ENCODE data around the gene LYAR. TPM values are rescaled to one million over a fixed set of nuclear protein-coding genes. Genes with fewer than 3 reads are reported as not detected.

The LYAR gene
- total RNA-seq, 1 experiment from 2014 or later = 24.3 TPM

GRCh38 chr4:4308800-4309441, 19.0 kb upstream of the LYAR start:
- no peak overlapping the region for H3K27ac ChIP-seq (ENCODE audit: low read length)
- no peaks in the 10 kb centered on the region for H3K4me1 ChIP-seq (ENCODE audit: control insufficient read depth, insufficient read depth, low read length)
- no peak for DNase-seq (ENCODE audit: low read depth, low spot score)
- no peak overlapping the region for H3K4me3 ChIP-seq (ENCODE audit: low read depth in 2 of 2, low read length in 2 of 2)
- in situ Hi-C loops (cut with HindIII; ENCODE audit: low pct_unique_long_range_greater_than_20kb, low sequenced_read_pairs) = no loop called here
- no peak for ATAC-seq
- TF ChIP-seq, protein P1, sequence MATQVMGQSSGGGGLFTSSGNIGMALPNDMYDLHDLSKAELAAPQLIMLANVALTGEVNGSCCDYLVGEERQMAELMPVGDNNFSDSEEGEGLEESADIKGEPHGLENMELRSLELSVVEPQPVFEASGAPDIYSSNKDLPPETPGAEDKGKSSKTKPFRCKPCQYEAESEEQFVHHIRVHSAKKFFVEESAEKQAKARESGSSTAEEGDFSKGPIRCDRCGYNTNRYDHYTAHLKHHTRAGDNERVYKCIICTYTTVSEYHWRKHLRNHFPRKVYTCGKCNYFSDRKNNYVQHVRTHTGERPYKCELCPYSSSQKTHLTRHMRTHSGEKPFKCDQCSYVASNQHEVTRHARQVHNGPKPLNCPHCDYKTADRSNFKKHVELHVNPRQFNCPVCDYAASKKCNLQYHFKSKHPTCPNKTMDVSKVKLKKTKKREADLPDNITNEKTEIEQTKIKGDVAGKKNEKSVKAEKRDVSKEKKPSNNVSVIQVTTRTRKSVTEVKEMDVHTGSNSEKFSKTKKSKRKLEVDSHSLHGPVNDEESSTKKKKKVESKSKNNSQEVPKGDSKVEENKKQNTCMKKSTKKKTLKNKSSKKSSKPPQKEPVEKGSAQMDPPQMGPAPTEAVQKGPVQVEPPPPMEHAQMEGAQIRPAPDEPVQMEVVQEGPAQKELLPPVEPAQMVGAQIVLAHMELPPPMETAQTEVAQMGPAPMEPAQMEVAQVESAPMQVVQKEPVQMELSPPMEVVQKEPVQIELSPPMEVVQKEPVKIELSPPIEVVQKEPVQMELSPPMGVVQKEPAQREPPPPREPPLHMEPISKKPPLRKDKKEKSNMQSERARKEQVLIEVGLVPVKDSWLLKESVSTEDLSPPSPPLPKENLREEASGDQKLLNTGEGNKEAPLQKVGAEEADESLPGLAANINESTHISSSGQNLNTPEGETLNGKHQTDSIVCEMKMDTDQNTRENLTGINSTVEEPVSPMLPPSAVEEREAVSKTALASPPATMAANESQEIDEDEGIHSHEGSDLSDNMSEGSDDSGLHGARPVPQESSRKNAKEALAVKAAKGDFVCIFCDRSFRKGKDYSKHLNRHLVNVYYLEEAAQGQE (IDR thresholded peaks at IDR 0.05; ENCODE audit: insufficient read depth in 1 of 2, low read depth in 2 of 2, low read length in 1 of 2) = no peak
- TF ChIP-seq POLR2AphosphoS5 (IDR thresholded peaks at IDR 0.05; ENCODE audit: low read depth, low read length) = no peak
- TF ChIP-seq CTCF (IDR thresholded peaks at IDR 0.05) = no peak
- no peak for TF ChIP-seq TCF7L2 (IDR thresholded peaks at IDR 0.05; ENCODE audit: low read depth, low read length)
- no peak for TF ChIP-seq SIN3A (IDR thresholded peaks at IDR 0.05; ENCODE audit: borderline replicate concordance, insufficient read depth, low read depth, low read length)
- ChIA-PET POLR2A (no interaction called here), CTCF (no interaction called here)
- intact Hi-C loops (cut with micrococcal nuclease; ENCODE audit: unreplicated experiment) = no loop called here
- no TSS peak for BruUV-seq (replicated peaks)
- H3K36me3 ChIP-seq (ENCODE audit: control insufficient read depth, insufficient read depth, low read length) = no peaks in the 10 kb centered on the region
- no peaks in the 10 kb centered on the region for H3K9me3 ChIP-seq (ENCODE audit: control insufficient read depth, insufficient read depth, low read depth, low read length)
- H3K27me3 ChIP-seq (ENCODE audit: control insufficient read depth, insufficient read depth, low read length) = no peaks in the 10 kb centered on the region

DNA sequence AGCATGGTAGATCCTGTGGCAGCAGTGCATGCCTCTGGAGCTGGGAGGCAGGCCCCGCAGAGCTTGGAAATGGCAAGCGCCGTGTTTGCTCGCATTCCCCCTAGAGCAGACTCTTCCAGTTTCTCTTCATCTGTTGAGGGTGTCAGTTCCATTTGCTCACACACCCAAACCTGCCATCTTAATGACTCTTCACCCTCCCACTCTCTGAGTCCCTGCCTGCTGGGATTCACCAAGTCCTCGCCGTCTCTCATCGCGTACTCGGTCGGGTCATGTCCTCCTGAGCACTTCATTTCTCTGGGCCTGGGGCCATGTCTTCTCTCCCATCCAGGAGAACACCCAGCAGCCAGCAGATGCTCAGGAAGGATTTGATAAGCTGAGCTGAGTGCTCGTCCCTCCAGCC, 17.0 kb upstream of the LYAR start:
- CTCF ChIA-PET = no interaction called here
- intact Hi-C loops (cut with micrococcal nuclease; ENCODE audit: unreplicated experiment) = no loop called here
- BruUV-seq (replicated peaks) = no TSS peak

More for the DNA sequence above, 17.0 kb upstream of the LYAR start:
- DNase-seq (ENCODE audit: low read depth, low spot score) = no peak
- H3K9me3 ChIP-seq (ENCODE audit: control insufficient read depth, insufficient read depth, low read depth, low read length) = no peaks in the 10 kb centered on the region
- no peaks in the 10 kb centered on the region for H3K4me1 ChIP-seq (ENCODE audit: control insufficient read depth, insufficient read depth, low read length)
- in situ Hi-C loops (cut with HindIII; ENCODE audit: low pct_unique_long_range_greater_than_20kb, low sequenced_read_pairs) = no loop called here
- no peak overlapping the region for H3K4me3 ChIP-seq (ENCODE audit: low read depth in 2 of 2, low read length in 2 of 2)
- no peaks in the 10 kb centered on the region for H3K27me3 ChIP-seq (ENCODE audit: control insufficient read depth, insufficient read depth, low read length)
- no peaks in the 10 kb centered on the region; the same call in 1 of the 2 replicates for H3K36me3 ChIP-seq (ENCODE audit: control insufficient read depth, insufficient read depth, low read length)
- ATAC-seq = no peak
- TF ChIP-seq POLR2AphosphoS5 (IDR thresholded peaks at IDR 0.05; ENCODE audit: low read depth, low read length) = no peak
- TF ChIP-seq, protein P1 (IDR thresholded peaks at IDR 0.05; ENCODE audit: insufficient read depth in 1 of 2, low read depth in 2 of 2, low read length in 1 of 2) = no peak
- no peak for TF ChIP-seq CTCF (IDR thresholded peaks at IDR 0.05)
- no peak for TF ChIP-seq TCF7L2 (IDR thresholded peaks at IDR 0.05; ENCODE audit: low read depth, low read length)
- POLR2A ChIA-PET = no interaction called here
- H3K27ac ChIP-seq (ENCODE audit: low read length) = no peak overlapping the region
